ENCODE data around the gene DNAH17. TPM values are rescaled to one million over a fixed set of nuclear protein-coding genes. Genes with fewer than 3 reads are reported as not detected.

Gene DNAH17
- total RNA-seq, 3 donors from 2014 or later (not counting 1 experiment from before 2014, with no cell fraction given): 0.16 to 0.25 (median 0.24) TPM

DNA sequence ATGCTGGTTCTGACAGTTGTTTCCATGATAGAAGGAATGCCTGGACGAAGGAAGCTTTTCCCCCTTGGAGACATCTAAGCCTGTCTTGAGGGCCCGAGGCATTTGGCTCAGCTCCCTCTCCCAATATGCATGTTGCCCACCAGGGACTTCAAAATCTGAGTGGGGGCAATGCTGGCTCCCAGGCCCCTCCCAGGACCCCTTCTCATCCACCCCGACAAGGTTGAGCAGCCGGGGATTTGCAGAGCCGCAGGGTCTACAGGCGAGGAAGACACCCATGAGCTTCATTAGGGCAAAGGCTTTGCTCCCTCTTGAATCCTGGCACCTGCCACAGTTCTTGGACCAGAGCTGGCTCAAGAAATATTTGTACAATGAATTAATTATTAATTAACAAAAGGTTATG lies 25.1 kb upstream of the DNAH17 start:
- intact Hi-C loops (cut with micrococcal nuclease): no loop called here
- Mint-ChIP-seq H3K27me3 (ENCODE audit: low read depth in 2 of 2) (peaks cover 0 to 6% of the 10 kb centered on the region in 2 donors), H3K36me3 (no peaks in the 10 kb centered on the region), H3K4me3 (no peak overlapping the region), H3K4me1 (no peaks in the 10 kb centered on the region), H3K9me3 (no peaks in the 10 kb centered on the region), H3K27ac (no peak overlapping the region)
- ATAC-seq (no peak), DNase-seq (no peak)
- H3K4me1 ChIP-seq (ENCODE audit: control insufficient read depth, insufficient read depth, low read length): no peaks in the 10 kb centered on the region
- no peaks in the 10 kb centered on the region for H3K36me3 ChIP-seq (ENCODE audit: control insufficient read depth, insufficient read depth, low read length)
- H3K4me3 ChIP-seq (ENCODE audit: low read length): no peak overlapping the region
- no peak for TF ChIP-seq CTCF (IDR thresholded peaks at IDR 0.05)
- 88% methylated on average over 6 of the region's 6 CpGs for whole genome bisulfite sequencing (ENCODE audit: insufficient coverage)
- H3K9me3 ChIP-seq (ENCODE audit: control insufficient read depth, insufficient read depth, low read length): no peaks in the 10 kb centered on the region
- no peaks in the 10 kb centered on the region for H3K27me3 ChIP-seq (ENCODE audit: control insufficient read depth, insufficient read depth, low read length)
- no peak overlapping the region for H3K27ac ChIP-seq (ENCODE audit: low read length)

GRCh38 chr17:78601577-78602190 lies 24.5 kb upstream of the DNAH17 start:
- no peaks in the 10 kb centered on the region for H3K36me3 ChIP-seq (ENCODE audit: control insufficient read depth, insufficient read depth, low read length)
- Mint-ChIP-seq H3K27ac (no peak overlapping the region), H3K36me3 (no peaks in the 10 kb centered on the region), H3K4me1 (no peaks in the 10 kb centered on the region), H3K9me3 (no peaks in the 10 kb centered on the region), H3K27me3 (ENCODE audit: low read depth in 2 of 2) (peaks cover 0 to 6% of the 10 kb centered on the region in 2 donors), H3K4me3 (no peak overlapping the region)
- H3K27me3 ChIP-seq (ENCODE audit: control insufficient read depth, insufficient read depth, low read length): no peaks in the 10 kb centered on the region
- no peak for DNase-seq
- no peak for ATAC-seq
- WGBS (ENCODE audit: insufficient coverage): 90% methylated on average over 8 of the region's 9 CpGs
- H3K4me1 ChIP-seq (ENCODE audit: control insufficient read depth, insufficient read depth, low read length): no peaks in the 10 kb centered on the region
- intact Hi-C loops (cut with micrococcal nuclease): no loop called here
- no peak for TF ChIP-seq CTCF (IDR thresholded peaks at IDR 0.05)
- H3K9me3 ChIP-seq (ENCODE audit: control insufficient read depth, insufficient read depth, low read length): no peaks in the 10 kb centered on the region
- H3K27ac ChIP-seq (ENCODE audit: low read length): no peak overlapping the region
- no peak overlapping the region for H3K4me3 ChIP-seq (ENCODE audit: low read length)

- no peak overlapping the region for H3K4me3 ChIP-seq (ENCODE audit: low read length)
- H3K9me3 Mint-ChIP-seq: no peaks in the 10 kb centered on the region
- peaks cover 0 to 6% of the 10 kb centered on the region in 2 donors for H3K27me3 Mint-ChIP-seq (ENCODE audit: low read depth in 2 of 2)
- no peak overlapping the region for H3K4me3 Mint-ChIP-seq
- no peaks in the 10 kb centered on the region for H3K4me1 Mint-ChIP-seq
- no peak overlapping the region for H3K27ac Mint-ChIP-seq
- no peaks in the 10 kb centered on the region for H3K36me3 Mint-ChIP-seq
- TF ChIP-seq CTCF (IDR thresholded peaks at IDR 0.05): no peak
- no peaks in the 10 kb centered on the region for H3K36me3 ChIP-seq (ENCODE audit: control insufficient read depth, insufficient read depth, low read length)
- intact Hi-C loops (cut with micrococcal nuclease): no loop called here
- no peak overlapping the region for H3K27ac ChIP-seq (ENCODE audit: low read length)
- no peaks in the 10 kb centered on the region for H3K27me3 ChIP-seq (ENCODE audit: control insufficient read depth, insufficient read depth, low read length)
- H3K9me3 ChIP-seq (ENCODE audit: control insufficient read depth, insufficient read depth, low read length): no peaks in the 10 kb centered on the region
- DNase-seq (no peak), ATAC-seq (no peak)
- H3K4me1 ChIP-seq (ENCODE audit: control insufficient read depth, insufficient read depth, low read length): no peaks in the 10 kb centered on the region
- WGBS (ENCODE audit: insufficient coverage): 90% methylated on average over 8 of the region's 10 CpGs
Observed at GRCh38 chr17:78600181-78600721, 23.1 kb upstream of the DNAH17 start.

DNA sequence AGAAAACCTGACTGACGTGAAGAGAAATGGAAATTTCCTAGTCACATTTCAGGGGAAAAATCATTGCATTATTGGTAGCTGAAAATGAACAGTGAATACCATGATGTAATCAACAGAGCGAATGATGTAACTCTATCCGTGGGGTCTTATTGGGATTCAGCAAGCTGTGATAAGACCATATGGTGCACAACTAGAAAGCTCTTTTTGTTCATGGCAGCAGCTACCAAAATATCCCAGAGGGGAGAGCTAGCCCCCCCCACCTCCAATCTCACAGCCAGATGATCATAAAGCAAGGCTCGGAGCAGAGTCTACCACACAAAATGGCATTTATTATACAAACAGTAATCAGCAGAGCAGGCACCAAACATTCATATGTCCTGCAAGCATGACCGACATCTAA lies 22.2 kb upstream of the DNAH17 start:
- TF ChIP-seq CTCF (IDR thresholded peaks at IDR 0.05): no peak
- intact Hi-C loops (cut with micrococcal nuclease): no loop called here
- DNase-seq (no peak), ATAC-seq (no peak)
- no peak overlapping the region for H3K4me3 Mint-ChIP-seq
- Histone ChIP-seq H3K4me3 (ENCODE audit: low read length) (no peak overlapping the region), H3K9me3 (ENCODE audit: control insufficient read depth, insufficient read depth, low read length) (no peaks in the 10 kb centered on the region), H3K27me3 (ENCODE audit: control insufficient read depth, insufficient read depth, low read length) (no peaks in the 10 kb centered on the region), H3K36me3 (ENCODE audit: control insufficient read depth, insufficient read depth, low read length) (no peaks in the 10 kb centered on the region), H3K27ac (ENCODE audit: low read length) (no peak overlapping the region), H3K4me1 (ENCODE audit: control insufficient read depth, insufficient read depth, low read length) (no peaks in the 10 kb centered on the region)
- H3K4me1 Mint-ChIP-seq: no peaks in the 10 kb centered on the region
- no peaks in the 10 kb centered on the region for H3K9me3 Mint-ChIP-seq
- no peak overlapping the region for H3K27ac Mint-ChIP-seq
- 93% methylated on average over 5 of the region's 5 CpGs for WGBS (ENCODE audit: insufficient coverage)
- H3K36me3 Mint-ChIP-seq: no peaks in the 10 kb centered on the region
- H3K27me3 Mint-ChIP-seq (ENCODE audit: low read depth in 2 of 2): peaks cover 0 to 6% of the 10 kb centered on the region in 2 donors
